Spinal cord (tissue), 10 donors: ENCODE measurements around the gene PDSS2. TPM values are rescaled to one million over a fixed set of nuclear protein-coding genes. Genes with fewer than 3 reads are reported as not detected.
"Not testable (repeated sequence)": the region's sequence is repeated elsewhere in the genome, so short reads cannot be mapped to it uniquely, and the experiment has no call there.

Experiments
- DNase-seq, 6 donors: peaks; one replicate each; pipeline versions ENCODE4 v3.0.0 to v3.0.0-alpha.2; 2013 to 2015; ENCODE audit warnings: low spot score in 6 of 6, low read depth in 4 of 6
- H3K27ac ChIP-seq: one replicate; pipeline ENCODE4 v1.5.1; 2013; ENCODE audit warnings: low read depth, low read length, control low read depth
- H3K27me3 ChIP-seq: one replicate; pipeline ENCODE4 v1.6.1; 2013; ENCODE audit warnings: low read length; ENCODE audit not compliant: control insufficient read depth, insufficient read depth
- H3K36me3 ChIP-seq: one replicate; pipeline ENCODE4 v1.6.1; 2013; ENCODE audit warnings: low read length; ENCODE audit not compliant: control insufficient read depth, insufficient read depth
- H3K4me1 ChIP-seq: one replicate; pipeline ENCODE4 v1.6.1; 2013; ENCODE audit warnings: low read length; ENCODE audit not compliant: control insufficient read depth, insufficient read depth
- H3K4me3 ChIP-seq: one replicate; pipeline ENCODE4 v1.5.1; 2013; ENCODE audit warnings: low read depth, low read length, control low read depth
- H3K9me3 ChIP-seq: one replicate; pipeline ENCODE4 v1.6.1; 2013; ENCODE audit warnings: low read length; ENCODE audit not compliant: control insufficient read depth, insufficient read depth
- WGBS: methylation state at CpG from one replicate; pipeline ENCODE4 v1.1.5; 2013; ENCODE audit warnings: missing lambda C conversion rate; ENCODE audit not compliant: insufficient coverage; 5-methylcytosine and 5-hydroxymethylcytosine counted together
- polyA plus RNA-seq, 2 donors: library from polyadenylated mRNA; unstranded; fragments of 120-200 nt; gene quantifications; one replicate each; pipeline ENCODE4 v1.2.1, GENCODE V29; 2013; ENCODE audit not compliant: insufficient read length in 2 of 2
- total RNA-seq, 2 donors: library from RNA; depleted of rRNA in 1 of 2; stranded (reverse); fragments of 120-200 nt in 1 of 2; fragments of >200 nt in 1 of 2; gene quantifications; one replicate each; pipeline versions ENCODE4 v1.2.3 to v1.2.4, GENCODE V29; 2013 to 2014
- donor health status: healthy.

Gene PDSS2
- total and polyA plus RNA-seq, 4 donors, result 9.5 to 14.5 (median 10.6) TPM

GRCh38 chr6:107185391-107185970 is 273.9 kb downstream of the PDSS2 start:
- Histone ChIP-seq H3K9me3 (no peaks in the 10 kb centered on the region), H3K4me3 (no peak overlapping the region), H3K36me3 (no peaks in the 10 kb centered on the region), H3K4me1 (no peaks in the 10 kb centered on the region), H3K27ac (no peak overlapping the region), H3K27me3 (no peaks in the 10 kb centered on the region)
- WGBS, result 43% methylated on average over 3 of the region's 9 CpGs
- peak in 3 of 6 donors; percentile 33 to 86 (median 81) for DNase-seq

GRCh38 chr6:107184435-107184834 is 274.9 kb downstream of the PDSS2 start:
- no peaks in the 10 kb centered on the region for H3K9me3 ChIP-seq
- H3K27me3 ChIP-seq, result no peaks in the 10 kb centered on the region
- DNase-seq, result peak in 1 of 6 donors; percentile 27
- H3K4me3 ChIP-seq, result no peak overlapping the region
- no peaks in the 10 kb centered on the region for H3K4me1 ChIP-seq
- H3K36me3 ChIP-seq, result no peaks in the 10 kb centered on the region
- no peak overlapping the region for H3K27ac ChIP-seq
- no CpG with 5 or more reads among the region's 1 CpG for WGBS

- Histone ChIP-seq H3K27ac (no peak overlapping the region), H3K36me3 (no peaks in the 10 kb centered on the region), H3K9me3 (no peaks in the 10 kb centered on the region), H3K4me1 (no peaks in the 10 kb centered on the region), H3K27me3 (no peaks in the 10 kb centered on the region), H3K4me3 (no peak overlapping the region)
- 80% methylated on average over 1 of the region's 2 CpGs for WGBS
- peak in 1 of 6 donors; percentile 58 for DNase-seq
These were observed 279.3 kb downstream of the PDSS2 start for GRCh38 chr6:107180099-107180498.

GRCh38 chr6:107179004-107179403 is 280.4 kb downstream of the PDSS2 start:
- H3K27me3 ChIP-seq, result no peaks in the 10 kb centered on the region
- H3K4me1 ChIP-seq, result no peaks in the 10 kb centered on the region
- no peaks in the 10 kb centered on the region for H3K9me3 ChIP-seq
- peak in 2 of 6 donors; percentile 24 to 28 for DNase-seq
- H3K36me3 ChIP-seq, result no peaks in the 10 kb centered on the region
- H3K4me3 ChIP-seq, result no peak overlapping the region
- no peak overlapping the region for H3K27ac ChIP-seq
- 100% methylated on average over 2 of the region's 5 CpGs for WGBS

GRCh38 chr6:107173779-107174178 is 285.6 kb downstream of the PDSS2 start:
- DNase-seq, result no peak
- no peak overlapping the region for H3K4me3 ChIP-seq
- H3K4me1 ChIP-seq, result no peaks in the 10 kb centered on the region
- no peak overlapping the region for H3K27ac ChIP-seq
- WGBS, result 100% methylated on average over 2 of the region's 3 CpGs
- H3K36me3 ChIP-seq, result no peaks in the 10 kb centered on the region
- no peaks in the 10 kb centered on the region for H3K27me3 ChIP-seq
- H3K9me3 ChIP-seq, result no peaks in the 10 kb centered on the region

- Histone ChIP-seq H3K9me3 (no peaks in the 10 kb centered on the region), H3K4me1 (no peaks in the 10 kb centered on the region), H3K27ac (no peak overlapping the region), H3K36me3 (no peaks in the 10 kb centered on the region), H3K27me3 (no peaks in the 10 kb centered on the region), H3K4me3 (no peak overlapping the region)
- DNase-seq, result no peak
- 66% methylated on average over 4 of the region's 5 CpGs for WGBS
These were observed 287.9 kb downstream of the PDSS2 start for GRCh38 chr6:107171513-107171912.

- not testable (repeated sequence) for H3K27ac ChIP-seq, H3K9me3 ChIP-seq, H3K4me1 ChIP-seq, H3K4me3 ChIP-seq, DNase-seq, H3K27me3 ChIP-seq, H3K36me3 ChIP-seq
- WGBS, result no CpG with 5 or more reads among the region's 5 CpGs
These were observed 295.1 kb downstream of the PDSS2 start for GRCh38 chr6:107164299-107164698.

GRCh38 chr6:107161521-107161920 is 297.8 kb downstream of the PDSS2 start:
- WGBS, result no CpG with 5 or more reads among the region's 3 CpGs
- Histone ChIP-seq H3K4me3 (no peak overlapping the region), H3K27me3 (no peaks in the 10 kb centered on the region), H3K36me3 (no peaks in the 10 kb centered on the region), H3K4me1 (no peaks in the 10 kb centered on the region), H3K9me3 (no peaks in the 10 kb centered on the region), H3K27ac (no peak overlapping the region)
- DNase-seq, result no peak

- Histone ChIP-seq H3K36me3 (no peaks in the 10 kb centered on the region), H3K4me3 (no peak overlapping the region), H3K27me3 (no peaks in the 10 kb centered on the region), H3K9me3 (no peaks in the 10 kb centered on the region), H3K27ac (no peak overlapping the region), H3K4me1 (peaks cover 6% of the 10 kb centered on the region)
- DNase-seq, result no peak
- 94% methylated on average over 2 of the region's 2 CpGs for WGBS
These were observed 302.7 kb downstream of the PDSS2 start for GRCh38 chr6:107156617-107157016.

GRCh38 chr6:107154801-107155160 is 304.6 kb downstream of the PDSS2 start:
- Histone ChIP-seq H3K9me3 (no peaks in the 10 kb centered on the region), H3K27me3 (no peaks in the 10 kb centered on the region), H3K27ac (no peak overlapping the region), H3K36me3 (no peaks in the 10 kb centered on the region), H3K4me1 (peaks cover 6% of the 10 kb centered on the region), H3K4me3 (no peak overlapping the region)
- no peak for DNase-seq
- 20% methylated on average over 1 of the region's 2 CpGs for WGBS
